Choroid plexus epithelial cell (primary cell): ENCODE measurements around the gene FAM180B.

Source experiments
- DNase-seq: peaks from one replicate; pipeline ENCODE4 v3.0.0-alpha.2; 2010; ENCODE audit warnings: low read depth
- H3K4me3 ChIP-seq: 2 replicates; pipeline ENCODE4 v1.5.1; 2011; ENCODE audit warnings: low read depth, mild to moderate bottlenecking, control low read depth, low read length, moderate library complexity
- TF ChIP-seq, protein P1 (sequence below): conservative IDR thresholded peaks from 2 replicates; pipeline ENCODE4 v1.5.1; 2011; ENCODE audit warnings: low read depth, mild to moderate bottlenecking, control low read depth, inconsistent platforms, low read length, moderate library complexity

The FAM180B gene

DNA sequence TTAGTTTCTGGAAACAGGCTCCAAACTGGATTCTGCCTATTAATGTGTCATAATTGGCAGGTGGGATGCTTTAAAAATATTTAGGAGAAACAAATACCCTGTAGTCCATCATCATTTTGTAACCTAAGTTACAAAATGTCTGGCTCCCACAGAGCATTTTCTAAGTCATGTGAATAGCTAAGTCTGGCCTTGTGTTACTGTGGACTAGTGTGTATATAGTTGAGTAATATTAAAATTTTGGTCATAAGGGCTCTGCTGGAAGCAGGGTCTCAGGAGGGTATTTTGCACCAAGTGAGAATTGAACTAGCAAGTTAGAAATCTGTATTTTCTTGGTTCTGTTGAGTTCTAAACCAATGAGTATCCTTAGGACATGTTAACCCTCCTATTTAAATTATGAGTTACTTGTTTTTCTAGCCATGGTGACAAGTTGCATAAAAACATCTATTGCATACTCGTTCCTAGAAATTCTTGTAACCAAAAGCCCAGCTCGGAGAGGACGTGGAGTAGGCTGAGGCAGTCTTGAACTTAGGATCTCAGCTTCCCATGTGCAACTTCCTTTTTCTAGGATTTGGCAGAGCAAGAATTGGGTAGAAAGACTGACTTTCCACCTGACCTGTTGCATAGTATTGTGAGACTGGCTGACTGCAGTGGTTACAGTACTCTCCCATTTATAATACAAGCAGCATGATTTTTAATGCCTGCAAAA lies 15.7 kb upstream of the FAM180B start:
- TF ChIP-seq, protein P1, sequence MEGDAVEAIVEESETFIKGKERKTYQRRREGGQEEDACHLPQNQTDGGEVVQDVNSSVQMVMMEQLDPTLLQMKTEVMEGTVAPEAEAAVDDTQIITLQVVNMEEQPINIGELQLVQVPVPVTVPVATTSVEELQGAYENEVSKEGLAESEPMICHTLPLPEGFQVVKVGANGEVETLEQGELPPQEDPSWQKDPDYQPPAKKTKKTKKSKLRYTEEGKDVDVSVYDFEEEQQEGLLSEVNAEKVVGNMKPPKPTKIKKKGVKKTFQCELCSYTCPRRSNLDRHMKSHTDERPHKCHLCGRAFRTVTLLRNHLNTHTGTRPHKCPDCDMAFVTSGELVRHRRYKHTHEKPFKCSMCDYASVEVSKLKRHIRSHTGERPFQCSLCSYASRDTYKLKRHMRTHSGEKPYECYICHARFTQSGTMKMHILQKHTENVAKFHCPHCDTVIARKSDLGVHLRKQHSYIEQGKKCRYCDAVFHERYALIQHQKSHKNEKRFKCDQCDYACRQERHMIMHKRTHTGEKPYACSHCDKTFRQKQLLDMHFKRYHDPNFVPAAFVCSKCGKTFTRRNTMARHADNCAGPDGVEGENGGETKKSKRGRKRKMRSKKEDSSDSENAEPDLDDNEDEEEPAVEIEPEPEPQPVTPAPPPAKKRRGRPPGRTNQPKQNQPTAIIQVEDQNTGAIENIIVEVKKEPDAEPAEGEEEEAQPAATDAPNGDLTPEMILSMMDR: no peak
- no peak for DNase-seq
- H3K4me3 ChIP-seq: no peak overlapping the region

DNA sequence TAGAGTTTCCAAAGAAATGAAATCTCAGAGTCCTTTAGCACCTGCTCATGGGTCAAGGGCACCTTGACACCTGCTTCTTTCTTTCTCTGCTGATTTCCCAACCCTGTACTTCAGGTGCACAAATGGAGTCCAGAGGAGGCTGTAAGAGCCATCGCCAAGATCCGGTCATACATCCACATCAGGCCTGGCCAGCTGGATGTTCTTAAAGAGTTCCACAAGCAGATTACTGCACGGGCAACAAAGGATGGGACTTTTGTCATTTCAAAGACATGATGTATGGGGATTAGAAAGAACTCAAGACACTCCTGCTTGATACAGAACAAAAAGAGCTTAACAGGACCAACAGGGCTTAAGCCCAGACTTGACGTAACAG lies 15.1 kb upstream of the FAM180B start:
- TF ChIP-seq, protein P1: no peak
- no peak overlapping the region for H3K4me3 ChIP-seq
- DNase-seq: no peak

DNA sequence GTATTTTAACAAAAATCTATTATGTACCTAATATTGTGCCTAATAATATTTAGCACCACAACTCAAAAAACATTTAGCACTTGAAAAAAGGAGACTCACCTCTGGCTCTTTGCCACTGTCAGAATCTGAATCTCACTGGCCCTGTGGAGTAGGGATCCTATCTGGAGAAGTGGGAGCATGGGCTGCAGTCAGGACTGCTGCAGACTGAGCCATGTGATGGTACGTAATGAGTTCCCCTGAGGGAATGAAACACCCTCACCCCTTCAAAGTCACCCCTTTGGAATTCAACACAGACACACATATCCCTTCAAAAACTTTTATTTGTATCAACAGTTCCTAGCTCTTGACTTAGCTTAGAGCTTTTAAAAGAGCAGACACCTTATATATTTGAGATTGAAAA lies 14.6 kb upstream of the FAM180B start:
- peak; percentile 63 for DNase-seq
- TF ChIP-seq, protein P1: no peak
- no peak overlapping the region for H3K4me3 ChIP-seq

DNA sequence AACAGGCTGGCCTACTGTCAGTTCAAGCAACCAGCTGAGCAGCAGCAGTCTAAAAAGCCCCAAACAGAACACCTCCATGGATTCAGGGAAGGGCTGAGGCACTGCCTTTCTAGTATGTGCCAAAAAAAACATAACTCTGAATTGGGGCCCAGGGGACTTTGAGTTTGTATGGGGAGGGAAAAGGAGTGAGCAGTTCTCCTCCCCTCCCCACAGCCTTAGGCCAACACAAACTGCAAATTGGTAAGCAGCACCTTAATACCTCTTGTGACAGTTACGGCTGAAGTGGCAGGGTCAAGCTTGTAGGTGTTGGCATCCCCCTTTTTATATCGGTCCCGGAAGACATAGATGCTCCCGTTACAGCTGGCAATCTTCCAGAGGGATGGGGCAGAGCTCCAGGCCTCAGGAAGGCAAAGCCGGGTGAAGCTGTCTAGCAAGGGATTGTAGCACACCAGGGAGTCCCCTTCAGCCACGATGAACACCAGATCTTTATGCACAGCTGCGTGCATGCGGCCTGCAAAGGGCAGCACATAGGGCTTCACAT lies 13.7 kb upstream of the FAM180B start:
- H3K4me3 ChIP-seq: no peak overlapping the region
- DNase-seq: peak; percentile 43
- TF ChIP-seq, protein P1: no peak

DNA sequence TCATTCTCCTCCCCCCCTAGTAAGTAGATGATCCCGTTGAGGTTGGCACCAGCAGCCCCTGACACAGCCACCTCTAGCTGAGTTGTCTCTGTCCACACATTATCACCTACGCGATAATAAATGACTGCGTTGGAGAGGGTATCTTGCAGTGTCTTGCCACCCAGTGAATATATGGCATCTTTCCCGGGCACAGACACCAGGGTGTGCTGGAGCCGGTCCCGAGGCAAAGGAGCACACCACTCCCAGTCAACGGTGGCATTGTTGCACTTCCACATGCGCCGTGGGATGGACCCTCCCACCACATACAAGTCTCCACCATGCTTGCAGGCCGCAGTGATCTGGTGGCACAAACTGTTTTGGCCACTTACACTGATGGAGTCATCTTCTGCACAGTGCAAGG lies 13.2 kb upstream of the FAM180B start:
- no peak for DNase-seq
- TF ChIP-seq, protein P1: no peak
- no peak overlapping the region for H3K4me3 ChIP-seq

DNA sequence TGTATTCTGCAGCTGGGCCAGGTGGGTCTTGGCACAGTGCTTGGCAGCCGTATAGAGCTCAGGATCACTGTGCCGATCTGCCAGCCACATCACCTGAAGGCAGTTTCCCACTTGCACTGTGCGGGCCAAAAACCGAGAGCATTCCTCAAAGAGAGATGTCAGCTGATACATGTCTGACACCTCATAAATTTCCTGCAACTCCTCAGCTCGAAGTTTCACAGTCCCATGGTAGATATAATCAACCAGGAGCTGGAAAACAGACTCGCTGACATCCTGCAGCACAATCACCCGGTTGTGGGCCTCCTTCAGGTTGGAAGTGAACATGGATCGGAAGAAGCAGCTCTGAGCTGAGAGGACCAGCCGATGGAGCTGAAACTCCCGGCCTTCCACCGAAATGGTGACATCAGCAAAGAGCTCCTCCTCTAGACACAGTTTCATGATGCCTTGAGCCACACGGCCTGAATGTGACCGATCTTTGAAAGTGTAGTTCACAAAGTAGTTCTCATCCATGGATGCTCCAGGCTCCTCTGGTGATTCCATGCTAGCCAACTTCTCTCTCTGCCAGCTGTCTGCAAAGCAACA lies 8.9 kb upstream of the FAM180B start:
- H3K4me3 ChIP-seq: peak overlapping the region; percentile 96
- TF ChIP-seq, protein P1: no peak
- DNase-seq: no peak
